H9 (cell line): ENCODE data around the gene ABCB11. TPM values are rescaled to one million over a fixed set of nuclear protein-coding genes. Genes with fewer than 3 reads are reported as not detected.

Experiments used
- DNase-seq: peaks from one replicate; pipeline ENCODE4 v3.0.0-alpha.2; 2017
- H2AFZ ChIP-seq: one replicate; pipeline ENCODE4 v1.6.1; 2013; ENCODE audit warnings: mild to moderate bottlenecking, low read length, control low read depth, moderate library complexity
- H2AK5ac ChIP-seq: 2 replicates; pipeline ENCODE4 v1.6.1; 2013; ENCODE audit warnings: low read length, control low read depth, mixed read lengths; ENCODE audit not compliant: insufficient read length
- H2BK120ac ChIP-seq: one replicate; pipeline ENCODE4 v1.6.1; 2013; ENCODE audit warnings: low read depth, mild to moderate bottlenecking, low read length, control low read depth, inconsistent platforms; ENCODE audit not compliant: poor library complexity, severe bottlenecking
- H2BK12ac ChIP-seq: 2 replicates; pipeline ENCODE4 v1.6.1; 2013; ENCODE audit warnings: low read length, control low read depth, mixed read lengths, low read depth; ENCODE audit not compliant: insufficient read length
- H2BK15ac ChIP-seq: 2 replicates; pipeline ENCODE4 v1.6.1; 2013; ENCODE audit warnings: low read depth, low read length, control low read depth
- H2BK20ac ChIP-seq: one replicate; pipeline ENCODE4 v1.6.1; 2013; ENCODE audit warnings: low read depth, mild to moderate bottlenecking, low read length, control low read depth, inconsistent platforms; ENCODE audit not compliant: poor library complexity, severe bottlenecking
- H2BK5ac ChIP-seq: 2 replicates; pipeline ENCODE4 v1.6.1; 2013; ENCODE audit warnings: low read length, control low read depth, mixed read lengths; ENCODE audit not compliant: insufficient read length
- H3K14ac ChIP-seq: 2 replicates; pipeline ENCODE4 v1.6.1; 2013; ENCODE audit warnings: low read length, control low read depth; ENCODE audit not compliant: insufficient read depth
- H3K18ac ChIP-seq: 2 replicates; pipeline ENCODE4 v1.6.1; 2013; ENCODE audit warnings: low read depth, mild to moderate bottlenecking, mixed read lengths, low read length, control low read depth; ENCODE audit not compliant: insufficient read length
- H3K23ac ChIP-seq: 2 replicates; pipeline ENCODE4 v1.6.1; 2013; ENCODE audit warnings: low read length, control low read depth, mixed read lengths, low read depth; ENCODE audit not compliant: insufficient read length
- H3K23me2 ChIP-seq: 2 replicates; pipeline ENCODE4 v1.6.1; 2013; ENCODE audit warnings: low read depth, mild to moderate bottlenecking, mixed read lengths, low read length, control low read depth; ENCODE audit not compliant: insufficient read length, poor library complexity, severe bottlenecking
- H3K27ac ChIP-seq: 2 replicates; pipeline ENCODE4 v1.5.1; 2013; ENCODE audit warnings: low read length, control low read depth, mixed read lengths, low read depth; ENCODE audit not compliant: insufficient read length
- H3K27me3 ChIP-seq: 2 replicates; pipeline ENCODE4 v1.6.1; 2013; ENCODE audit warnings: low read length, control low read depth, inconsistent platforms; ENCODE audit not compliant: insufficient read depth
- H3K4ac ChIP-seq: 2 replicates; pipeline ENCODE4 v1.6.1; 2013; ENCODE audit warnings: low read depth, mild to moderate bottlenecking, control low read depth, inconsistent platforms, low read length, moderate library complexity
- H3K4me1 ChIP-seq: 2 replicates; pipeline ENCODE4 v1.6.1; 2013; ENCODE audit warnings: low read length, control low read depth, inconsistent platforms; ENCODE audit not compliant: insufficient read depth
- H3K4me2 ChIP-seq: 2 replicates; pipeline ENCODE4 v1.6.1; 2013; ENCODE audit warnings: low read length, control low read depth, mixed read lengths; ENCODE audit not compliant: insufficient read length, insufficient read depth
- H3K56ac ChIP-seq: 2 replicates; pipeline ENCODE4 v1.6.1; 2013; ENCODE audit warnings: low read depth, mild to moderate bottlenecking, mixed read lengths, low read length, control low read depth; ENCODE audit not compliant: insufficient read length
- H3K79me1 ChIP-seq: 2 replicates; pipeline ENCODE4 v1.6.1; 2013; ENCODE audit warnings: low read depth, mild to moderate bottlenecking, moderate library complexity, low read length, control low read depth, inconsistent platforms; ENCODE audit not compliant: insufficient read depth, poor library complexity, severe bottlenecking
- H3K79me2 ChIP-seq: 2 replicates; pipeline ENCODE4 v1.6.1; 2013; ENCODE audit warnings: low read length, control low read depth, inconsistent platforms; ENCODE audit not compliant: insufficient read depth
- H3K9ac ChIP-seq: 2 replicates; pipeline ENCODE4 v1.6.1; 2013; ENCODE audit warnings: low read length, control low read depth, mixed read lengths; ENCODE audit not compliant: insufficient read length; ENCODE audit errors: extremely low read depth
- H3K9me3 ChIP-seq: one replicate; pipeline ENCODE4 v1.6.1; 2013; ENCODE audit warnings: low read depth, low read length, inconsistent platforms; ENCODE audit not compliant: control insufficient read depth
- H3T11ph ChIP-seq: one replicate; pipeline ENCODE4 v1.6.1; 2013; ENCODE audit warnings: mild to moderate bottlenecking, low read length, control low read depth, inconsistent platforms
- H4K20me1 ChIP-seq: one replicate; pipeline ENCODE4 v1.6.1; 2013; ENCODE audit not compliant: control insufficient read depth, insufficient read length, insufficient read depth
- H4K5ac ChIP-seq: 2 replicates; pipeline ENCODE4 v1.6.1; 2013; ENCODE audit warnings: low read depth, mild to moderate bottlenecking, mixed read lengths, low read length, control low read depth; ENCODE audit not compliant: insufficient read length
- H4K8ac ChIP-seq: replicated peaks from 2 replicates; pipeline ENCODE4 v1.6.1; 2013; ENCODE audit warnings: low read length, control low read depth, mixed read lengths, low read depth; ENCODE audit not compliant: insufficient read length
- H4K91ac ChIP-seq: 2 replicates; pipeline ENCODE4 v1.6.1; 2013; ENCODE audit warnings: low read depth, mild to moderate bottlenecking, moderate library complexity, mixed read lengths, low read length, control low read depth; ENCODE audit not compliant: insufficient read length
- H3K27ac Mint-ChIP-seq, 3 experiments: 2 replicates in 2 of 3; 3 replicates in 1 of 3; pipeline ENCODE4 v1.8.0; 2020 to 2021; ENCODE audit warnings: mixed read lengths in 3 of 3, mild to moderate bottlenecking in 1 of 3, moderate library complexity in 1 of 3
- H3K27me3 Mint-ChIP-seq: 2 replicates; pipeline ENCODE4 v1.8.0; 2021; ENCODE audit warnings: low read depth, mild to moderate bottlenecking, moderate library complexity, mixed read lengths
- H3K36me3 Mint-ChIP-seq, 3 experiments: 2 replicates in 2 of 3; 3 replicates in 1 of 3; pipeline ENCODE4 v1.8.0; 2020 to 2021; ENCODE audit warnings: low read depth in 3 of 3, mixed read lengths in 3 of 3; ENCODE audit not compliant: insufficient read depth in 1 of 3
- H3K4me1 Mint-ChIP-seq, 2 experiments: 2 replicates each; pipeline ENCODE4 v1.8.0; 2020; ENCODE audit warnings: mixed read lengths in 2 of 2
- H3K4me3 Mint-ChIP-seq, 2 experiments: 2 replicates in 1 of 2; 3 replicates in 1 of 2; pipeline ENCODE4 v1.8.0; 2020 to 2021; ENCODE audit warnings: mild to moderate bottlenecking in 2 of 2, mixed read lengths in 2 of 2, moderate library complexity in 1 of 2
- H3K9me3 Mint-ChIP-seq, 2 experiments: 2 replicates in 1 of 2; 3 replicates in 1 of 2; pipeline ENCODE4 v1.8.0; 2020; ENCODE audit warnings: mild to moderate bottlenecking in 2 of 2, mixed read lengths in 2 of 2, moderate library complexity in 1 of 2
- CTCF ChIP-seq: fragments of 200-600 bp; sonication (generic); conservative IDR thresholded peaks from 3 replicates; pipeline ENCODE4 v1.8.0; 2021; ENCODE audit warnings: antibody characterized with exemption, mild to moderate bottlenecking
- WGBS: extraction: QIAGEN DNeasy Blood & Tissue Kit; methylation state at CpG from one replicate; pipeline ENCODE4 v1.1.7; 2013; ENCODE audit warnings: missing lambda C conversion rate, low lambda C conversion rate, mixed read lengths; ENCODE audit not compliant: insufficient read length; ENCODE audit errors: extremely low coverage; 5-methylcytosine and 5-hydroxymethylcytosine counted together
- total RNA-seq: library from RNA; stranded (reverse); gene quantifications from 2 replicates; pipeline ENCODE4 v1.2.1, GENCODE V29; 2021

ABCB11 gene
- total RNA-seq, 1 experiment from 2014 or later, result not detected

GRCh38 chr2:169050476-169051240, 19.5 kb upstream of the ABCB11 start:
- Histone ChIP-seq H2BK15ac (no peak overlapping the region), H3K23ac (no peak overlapping the region), H2AK5ac (no peak overlapping the region), H3K4ac (no peak overlapping the region), H2AFZ (no peak overlapping the region), H3K79me1 (no peaks in the 10 kb centered on the region), H3K4me2 (no peak overlapping the region), H3K56ac (no peak overlapping the region), H2BK20ac (no peak overlapping the region), H3T11ph (no peak overlapping the region), H3K9me3 (no peaks in the 10 kb centered on the region), H4K20me1 (no peaks in the 10 kb centered on the region), H3K27ac (no peak overlapping the region), H4K91ac (no peak overlapping the region), H3K9ac (no peak overlapping the region), H3K79me2 (no peaks in the 10 kb centered on the region), H3K18ac (no peak overlapping the region), H2BK12ac (no peak overlapping the region), H3K4me1 (no peaks in the 10 kb centered on the region), H4K5ac (no peak overlapping the region), H3K23me2 (no peaks in the 10 kb centered on the region), H2BK120ac (no peak overlapping the region), H3K14ac (no peak overlapping the region), H4K8ac (no peak overlapping the region), H3K27me3 (no peaks in the 10 kb centered on the region), H2BK5ac (no peak overlapping the region)
- peaks cover 9 to 13% (median 10%) of the 10 kb centered on the region in 3 experiments; a peak in 5 of 7 replicates for H3K36me3 Mint-ChIP-seq
- no CpG with 5 or more reads among the region's 5 CpGs for WGBS
- no peak overlapping the region for H3K4me3 Mint-ChIP-seq
- no peaks in the 10 kb centered on the region for H3K4me1 Mint-ChIP-seq
- H3K27me3 Mint-ChIP-seq, result no peaks in the 10 kb centered on the region; the same call in 1 of the 2 replicates
- H3K27ac Mint-ChIP-seq, result no peak overlapping the region
- peaks cover 13 to 16% of the 10 kb centered on the region in 2 experiments for H3K9me3 Mint-ChIP-seq
- DNase-seq, result no peak
- no peak for TF ChIP-seq CTCF
